Right kidney (tissue), 1 donor: ENCODE data around the gene EMILIN1.
A peak's percentile ranks its signal among the peaks of the same experiment; 100 is the strongest.

Experiments used
- DNase-seq: peaks from one replicate; pipeline ENCODE4 v3.0.0-alpha.2; 2016

EMILIN1 gene

GRCh38 chr2:27123302-27124150 is 45.1 kb downstream of the EMILIN1 start, which contains the start of gene ABHD1:
ABHD1 (plus strand) TSS chr2:27123815; CDS start chr2:27123949, 134 bp downstream.
- peak; percentile 78 for DNase-seq

- no peak for DNase-seq
These were observed 46.7 kb downstream of the EMILIN1 start for GRCh38 chr2:27125104-27125503.

- no peak for DNase-seq
These were observed 47.9 kb downstream of the EMILIN1 start for GRCh38 chr2:27126252-27126710.

- DNase-seq = no peak
These were observed 49.7 kb downstream of the EMILIN1 start for GRCh38 chr2:27127883-27128667.

GRCh38 chr2:27128668-27129571 is 50.5 kb downstream of the EMILIN1 start:
- DNase-seq = no peak

- DNase-seq = no peak
These were observed 52.0 kb downstream of the EMILIN1 start for GRCh38 chr2:27130396-27130795.

GRCh38 chr2:27131429-27131828 is 53.0 kb downstream of the EMILIN1 start:
- DNase-seq = no peak

GRCh38 chr2:27133195-27133875 is 54.9 kb downstream of the EMILIN1 start:
- peak; percentile 11 for DNase-seq

GRCh38 chr2:27133905-27134780 is 55.7 kb downstream of the EMILIN1 start, which contains the start of gene PREB:
PREB (minus strand) TSS chr2:27134636; CDS start chr2:27134421, 215 bp downstream.
- peak; percentile 96 for DNase-seq

- DNase-seq = no peak
These were observed 56.5 kb downstream of the EMILIN1 start for GRCh38 chr2:27134781-27135477.

GRCh38 chr2:27135478-27135955 is 57.1 kb downstream of the EMILIN1 start:
- DNase-seq = no peak
